PFSK-1 (cell line): Measurements from ENCODE around the gene TTC9.

Experiments used
- FOXP2 ChIP-seq: optimal IDR thresholded peaks from 2 replicates; pipeline ENCODE3; 2011; ENCODE audit warnings: borderline replicate concordance, control low read depth, inconsistent platforms; ENCODE audit not compliant: insufficient read depth; ENCODE audit errors: extremely low read length, extremely low read depth
- POLR2AphosphoS5 ChIP-seq: IDR thresholded peaks from 2 replicates; pipeline ENCODE4 v1.6.1; 2012; ENCODE audit warnings: low read depth, mild to moderate bottlenecking, control low read depth, low read length, moderate library complexity
- REST ChIP-seq, 2 experiments: IDR thresholded peaks; 2 replicates each; pipeline versions ENCODE4 v1.6.1 to v1.8.0; 2011 to 2012; ENCODE audit warnings: low read depth in 2 of 2, low read length in 2 of 2, control low read depth in 1 of 2, inconsistent platforms in 1 of 2, mild to moderate bottlenecking in 1 of 2, moderate library complexity in 1 of 2; ENCODE audit not compliant: insufficient read depth in 1 of 2
- SIN3A ChIP-seq: IDR thresholded peaks from 2 replicates; pipeline ENCODE4 v1.6.1; 2012; ENCODE audit warnings: mild to moderate bottlenecking, low read length, moderate library complexity, borderline replicate concordance; ENCODE audit not compliant: insufficient read depth
- TAF1 ChIP-seq: IDR thresholded peaks from 2 replicates; pipeline ENCODE4 v1.6.1; 2012; ENCODE audit warnings: low read length, control low read depth, borderline replicate concordance; ENCODE audit not compliant: insufficient read depth

The TTC9 gene

GRCh38 chr14:70724944-70725343 lies 83.2 kb downstream of the TTC9 start:
- TF ChIP-seq FOXP2 (no peak), POLR2AphosphoS5 (no peak), SIN3A (no peak), TAF1 (no peak), REST (IDR thresholded peaks at IDR 0.05; ENCODE audit: insufficient read depth in 1 of 2, low read depth in 2 of 2, low read length in 2 of 2) (no peak)
